GM20431 (cell line): ENCODE data around the gene PRKD2.

Experiments used
- in situ Hi-C: fragments of 300-500 bp; cut with MseI, MboI; formaldehyde crosslinking; loops from one replicate; pipeline ENCODE4 v1.15.0; 2020; ENCODE audit warnings: low sequenced_read_pairs; ENCODE audit not compliant: unreplicated experiment

PRKD2 gene

DNA sequence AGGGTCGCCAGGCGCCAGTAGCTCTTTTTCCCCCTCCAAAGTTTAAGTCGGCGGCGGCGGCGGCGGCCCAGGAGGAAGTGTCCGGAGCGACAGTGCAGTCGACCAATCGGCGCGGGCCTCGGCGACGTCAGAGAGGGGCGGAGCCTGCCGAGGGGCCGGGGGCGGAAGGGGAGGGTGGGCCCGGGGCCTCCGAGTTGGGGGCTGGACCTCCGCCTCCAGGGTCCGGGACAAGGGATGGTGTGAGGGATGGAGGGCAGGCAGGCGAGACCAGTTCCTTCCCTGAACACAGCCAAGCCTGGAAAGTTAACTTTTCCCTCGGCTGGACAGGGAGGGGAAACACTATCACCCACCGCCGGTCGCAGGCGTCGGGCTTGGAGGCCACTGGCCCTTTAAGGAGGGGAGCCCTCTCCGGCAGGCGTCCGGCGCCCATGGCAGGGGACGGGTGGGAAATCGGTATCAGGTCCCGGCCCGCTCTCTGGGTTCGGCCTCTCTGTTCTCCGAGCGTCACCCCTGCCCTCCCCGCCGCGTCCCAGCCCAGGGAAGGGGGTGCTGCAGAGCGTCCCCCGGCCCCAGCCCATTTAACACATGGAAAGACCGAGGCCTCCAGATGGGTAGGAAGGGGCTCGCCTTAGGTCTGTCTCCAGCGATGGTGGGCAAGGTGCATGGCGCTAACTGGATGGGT, at the start of gene PRKD2:
Gene PRKD2 (minus strand): TSS at position 81 of the 682 bp plus-strand sequence. CDS start 744 bp downstream, outside the sequence.
- in situ Hi-C loops: no loop called here

DNA sequence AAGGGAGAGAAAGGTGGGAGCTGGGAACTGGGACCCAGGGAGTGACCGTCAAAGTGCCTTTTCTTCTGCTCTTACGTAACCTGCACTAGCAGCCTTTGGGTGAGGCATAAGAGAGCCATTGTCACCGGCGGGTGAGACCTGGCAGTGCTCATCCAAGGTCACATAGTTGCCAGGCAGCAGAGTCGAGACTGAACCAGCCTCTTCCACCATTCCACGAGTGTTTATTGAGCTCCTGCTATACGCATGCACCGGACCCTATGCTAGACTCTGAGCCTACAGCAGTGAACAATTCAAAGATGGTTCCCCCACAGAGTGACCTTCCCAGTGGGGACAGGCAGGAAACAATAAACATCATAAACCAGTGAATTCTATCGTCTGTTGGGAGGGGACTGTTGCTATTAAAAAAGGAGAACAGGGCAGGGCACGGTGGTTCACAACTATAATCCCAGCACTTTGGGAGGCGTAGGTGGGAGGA, 47.9 kb upstream of the PRKD2 start:
- in situ Hi-C loops: loop anchor here (10.0 kb wide), 1 partner anchor 80 kb away; no protein-coding TSS in a partner anchor

DNA sequence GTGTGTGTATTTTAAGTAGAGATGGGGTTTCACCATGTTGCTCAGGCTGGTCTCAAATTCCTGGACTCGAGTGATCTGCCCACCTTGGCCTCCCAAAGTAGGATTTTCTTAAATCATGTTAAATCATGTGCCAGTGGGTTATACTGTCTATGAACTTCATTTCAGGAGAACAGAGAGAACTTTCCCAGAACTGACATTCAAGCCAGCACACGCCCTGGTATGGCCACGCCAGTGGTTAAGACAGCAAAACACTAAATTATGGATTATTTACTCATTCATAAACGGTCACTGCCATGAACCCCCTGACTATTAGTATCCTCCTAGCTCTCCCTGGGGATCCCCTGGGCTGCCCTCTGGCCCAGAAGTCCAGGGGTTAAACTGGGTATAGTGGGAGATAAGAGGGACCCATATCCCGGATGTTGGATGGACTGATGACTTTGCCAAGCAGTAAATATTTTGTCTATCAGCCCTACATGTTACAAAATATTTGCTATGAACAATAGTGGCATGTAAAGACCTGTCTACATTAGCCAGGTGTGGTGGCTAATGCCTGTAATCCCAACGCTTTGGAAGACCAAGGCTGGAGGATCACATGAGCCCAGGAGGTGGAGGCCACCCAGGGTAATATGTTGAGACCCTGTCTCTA, 45.5 kb upstream of the PRKD2 start:
- in situ Hi-C loops: loop anchor here (10.0 kb wide), 1 partner anchor 82 kb away; no protein-coding TSS in a partner anchor

DNA sequence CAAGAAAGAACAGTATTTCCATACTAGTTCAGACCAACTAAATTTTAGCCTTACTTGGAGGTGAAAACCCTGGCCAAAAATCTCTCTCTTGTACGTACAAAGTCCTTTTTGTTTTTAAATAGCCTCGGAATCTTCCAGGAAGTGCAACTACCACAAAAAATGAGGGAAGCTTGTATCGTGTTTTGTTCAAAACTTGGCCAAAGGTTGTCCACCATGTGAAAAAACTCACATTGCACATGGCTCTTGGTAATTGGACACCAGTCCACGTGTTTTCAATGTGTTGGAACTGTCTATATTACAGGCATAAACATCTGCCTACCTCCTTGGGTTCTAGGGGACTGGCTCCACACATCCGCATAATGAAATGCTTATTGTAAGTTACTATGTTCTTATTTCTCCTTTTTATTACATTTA, 44.5 kb upstream of the PRKD2 start:
- in situ Hi-C loops: loop anchor here (10.0 kb wide), 1 partner anchor 83 kb away; no protein-coding TSS in a partner anchor

DNA sequence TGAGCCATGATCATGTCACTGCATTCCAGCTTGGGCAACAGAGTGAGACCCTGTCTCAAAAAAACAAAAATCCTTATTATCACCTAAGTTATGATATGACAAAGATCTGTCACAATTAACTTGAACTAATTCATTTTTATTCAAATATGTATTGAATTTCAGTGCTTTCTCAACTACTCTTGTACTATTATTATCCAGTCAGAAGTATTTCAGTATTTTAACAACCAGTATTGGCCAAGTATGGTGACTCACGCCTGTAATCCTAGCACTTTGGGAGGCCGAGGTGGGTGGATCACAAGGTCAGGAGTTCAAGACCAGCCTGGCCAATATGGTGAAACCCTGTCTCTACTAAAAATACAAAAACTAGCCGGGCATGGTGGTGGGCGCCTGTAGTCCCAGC, 44.0 kb upstream of the PRKD2 start:
- in situ Hi-C loops: loop anchor here (10.0 kb wide), 1 partner anchor 84 kb away; no protein-coding TSS in a partner anchor

DNA sequence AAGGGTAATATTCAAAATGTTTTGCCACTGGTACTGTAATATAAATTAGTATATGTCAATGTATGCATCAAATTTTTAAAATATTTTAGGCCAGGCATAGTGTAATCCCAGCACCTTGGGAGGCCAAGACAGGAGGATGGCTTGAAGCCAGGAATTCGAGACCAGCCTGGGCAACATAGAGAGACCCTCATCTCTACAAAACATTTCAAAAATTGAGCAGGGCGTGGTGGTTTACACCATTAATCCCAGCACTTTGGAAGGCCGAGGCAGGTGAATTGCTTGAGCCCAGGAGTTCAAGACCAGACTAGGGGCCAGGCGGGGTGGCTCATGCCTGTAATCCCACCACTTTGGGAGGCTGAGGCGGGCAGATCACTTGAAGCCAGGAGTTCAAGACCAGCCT, 43.4 kb upstream of the PRKD2 start:
- in situ Hi-C loops: loop anchor here (10.0 kb wide), 1 partner anchor 84 kb away; no protein-coding TSS in a partner anchor

DNA sequence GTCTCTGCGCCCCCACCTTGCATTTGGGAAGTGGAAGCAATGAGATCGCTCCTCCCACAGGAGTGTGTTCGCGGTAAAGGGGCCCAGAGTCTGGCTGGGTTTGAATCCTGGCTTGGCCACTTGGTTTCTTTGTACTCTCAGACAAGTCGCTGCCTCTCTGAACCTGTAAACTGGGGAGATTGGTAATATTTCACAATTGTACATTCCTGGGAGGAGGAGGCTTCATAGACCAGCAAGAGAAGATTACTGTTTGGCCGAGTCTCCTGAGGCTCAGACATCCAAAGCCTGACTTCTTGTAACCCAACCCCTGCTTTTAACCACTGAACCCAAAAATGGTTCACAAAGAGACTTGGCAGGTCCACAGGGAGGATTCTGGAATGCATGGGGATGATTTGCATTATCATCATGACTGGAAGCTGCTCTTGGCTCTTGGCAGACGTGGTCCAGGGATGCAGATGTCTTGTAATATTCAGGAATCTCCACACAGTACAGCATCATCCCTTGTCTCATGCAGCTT, 43.0 kb upstream of the PRKD2 start:
- in situ Hi-C loops: loop anchor here (10.0 kb wide), 1 partner anchor 85 kb away; no protein-coding TSS in a partner anchor

DNA sequence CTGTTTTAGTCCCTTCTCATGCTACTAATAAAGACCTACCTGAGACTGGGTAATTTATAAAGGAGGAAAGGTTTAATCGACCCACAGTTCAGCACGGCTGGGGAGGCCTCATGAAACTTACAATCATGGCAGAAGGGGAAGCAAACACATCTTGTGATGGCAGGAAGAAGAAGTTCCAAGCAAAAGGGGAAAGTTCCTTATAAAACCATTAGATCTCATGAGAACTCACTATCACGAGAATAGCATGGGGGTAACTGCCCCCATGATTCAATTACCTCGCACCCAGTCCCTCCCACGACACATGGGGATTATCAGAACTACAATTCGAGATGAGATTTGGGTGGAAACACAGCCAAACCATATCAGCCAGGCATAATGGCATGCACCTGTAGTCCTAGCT, 42.3 kb upstream of the PRKD2 start:
- in situ Hi-C loops: no loop called here

DNA sequence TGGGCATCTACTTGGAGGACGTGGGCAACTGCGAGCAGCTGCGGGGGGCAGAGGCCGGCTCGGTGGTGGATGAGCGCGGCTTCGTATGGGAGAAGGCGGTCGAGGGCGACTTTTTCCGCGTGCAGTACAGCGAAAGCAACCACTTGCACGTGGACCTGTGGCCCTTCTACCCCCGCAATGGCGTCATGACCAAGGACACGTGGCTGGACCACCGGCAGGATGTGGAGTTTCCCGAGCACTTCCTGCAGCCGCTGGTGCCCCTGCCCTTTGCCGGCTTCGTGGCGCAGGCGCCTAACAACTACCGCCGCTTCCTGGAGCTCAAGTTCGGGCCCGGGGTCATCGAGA, 39.6 kb upstream of the PRKD2 start:
- in situ Hi-C loops: no loop called here

DNA sequence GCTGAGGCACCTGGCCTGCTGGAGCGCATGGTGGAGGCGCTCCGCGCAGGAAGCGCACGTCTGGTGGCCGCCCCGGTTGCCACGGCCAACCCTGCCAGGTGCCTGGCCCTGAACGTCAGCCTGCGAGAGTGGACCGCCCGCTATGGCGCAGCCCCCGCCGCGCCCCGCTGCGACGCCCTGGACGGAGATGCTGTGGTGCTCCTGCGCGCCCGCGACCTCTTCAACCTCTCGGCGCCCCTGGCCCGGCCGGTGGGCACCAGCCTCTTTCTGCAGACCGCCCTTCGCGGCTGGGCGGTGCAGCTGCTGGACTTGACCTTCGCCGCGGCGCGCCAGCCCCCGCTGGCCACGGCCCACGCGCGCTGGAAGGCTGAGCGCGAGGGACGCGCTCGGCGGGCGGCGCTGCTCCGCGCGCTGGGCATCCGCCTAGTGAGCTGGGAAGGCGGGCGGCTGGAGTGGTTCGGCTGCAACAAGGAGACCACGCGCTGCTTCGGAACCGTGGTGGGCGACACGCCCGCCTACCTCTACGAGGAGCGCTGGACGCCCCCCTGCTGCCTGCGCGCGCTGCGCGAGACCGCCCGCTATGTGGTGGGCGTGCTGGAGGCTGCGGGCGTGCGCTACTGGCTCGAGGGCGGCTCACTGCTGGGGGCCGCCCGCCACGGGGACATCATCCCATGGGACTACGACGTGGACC, 39.1 kb upstream of the PRKD2 start:
- in situ Hi-C loops: no loop called here

DNA sequence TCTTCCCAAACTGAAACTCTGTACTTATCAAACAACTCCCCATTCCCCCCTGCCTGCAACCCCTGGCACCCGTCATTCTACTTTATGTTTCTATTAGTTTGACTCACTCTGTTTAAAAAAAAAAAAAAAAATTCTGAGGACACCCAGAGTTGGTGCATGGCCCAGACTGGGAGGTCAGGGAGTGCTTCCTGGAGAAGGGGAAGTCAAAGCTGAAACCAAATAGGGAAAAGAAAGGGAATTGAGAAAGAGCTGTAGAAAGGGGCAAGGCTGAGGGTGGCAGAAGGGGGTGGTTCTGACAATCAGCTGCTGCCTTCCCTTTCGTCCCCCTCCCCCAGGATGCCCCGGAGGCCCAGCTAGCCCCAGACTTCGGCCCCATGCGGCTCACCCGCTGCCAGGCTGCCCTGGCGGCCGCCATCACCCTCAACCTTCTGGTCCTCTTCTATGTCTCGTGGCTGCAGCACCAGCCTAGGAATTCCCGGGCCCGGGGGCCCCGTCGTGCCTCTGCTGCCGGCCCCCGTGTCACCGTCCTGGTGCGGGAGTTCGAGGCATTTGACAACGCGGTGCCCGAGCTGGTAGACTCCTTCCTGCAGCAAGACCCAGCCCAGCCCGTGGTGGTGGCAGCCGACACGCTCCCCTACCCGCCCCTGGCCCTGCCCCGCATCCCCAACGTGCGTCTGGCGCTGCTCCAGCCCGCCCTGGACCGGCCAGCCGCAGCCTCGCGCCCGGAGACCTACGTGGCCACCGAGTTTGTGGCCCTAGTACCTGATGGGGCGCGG, 38.4 kb upstream of the PRKD2 start:
- in situ Hi-C loops: no loop called here

DNA sequence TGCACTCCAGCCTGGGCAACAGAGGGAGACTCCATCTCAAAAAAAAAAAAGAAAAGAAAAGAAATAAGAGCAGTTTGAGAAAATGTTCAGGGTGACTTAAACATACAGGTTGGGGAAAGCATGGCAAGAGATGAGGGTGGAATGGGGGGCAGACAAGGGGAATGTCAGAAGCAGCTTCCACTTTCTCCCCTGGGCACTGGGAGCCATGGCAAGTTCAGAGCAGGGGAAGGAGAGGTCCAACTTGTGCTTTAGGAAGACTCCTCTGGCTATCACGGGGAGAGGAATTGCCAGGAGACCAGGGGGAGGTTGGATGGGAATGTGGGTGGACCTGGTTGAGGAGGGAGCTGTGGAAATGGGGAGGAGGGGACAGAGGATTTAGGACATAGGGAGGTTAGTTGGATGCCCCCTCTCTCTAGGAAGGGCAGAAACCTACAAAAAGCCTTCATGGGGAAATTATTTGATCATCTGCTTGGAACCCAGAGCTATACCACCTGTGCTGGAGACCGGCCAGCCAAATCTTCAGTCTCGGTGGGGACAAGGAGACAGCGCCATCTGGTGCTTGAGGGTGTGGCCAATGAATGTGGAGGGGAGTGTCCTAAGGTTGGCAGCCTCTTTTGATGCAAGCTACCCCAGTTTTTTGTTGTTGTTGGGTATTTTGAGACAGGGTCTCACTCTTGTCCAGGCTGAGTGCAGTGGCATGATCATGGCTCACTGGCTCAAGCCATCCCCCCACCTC, 36.7 kb upstream of the PRKD2 start:
- in situ Hi-C loops: no loop called here

DNA sequence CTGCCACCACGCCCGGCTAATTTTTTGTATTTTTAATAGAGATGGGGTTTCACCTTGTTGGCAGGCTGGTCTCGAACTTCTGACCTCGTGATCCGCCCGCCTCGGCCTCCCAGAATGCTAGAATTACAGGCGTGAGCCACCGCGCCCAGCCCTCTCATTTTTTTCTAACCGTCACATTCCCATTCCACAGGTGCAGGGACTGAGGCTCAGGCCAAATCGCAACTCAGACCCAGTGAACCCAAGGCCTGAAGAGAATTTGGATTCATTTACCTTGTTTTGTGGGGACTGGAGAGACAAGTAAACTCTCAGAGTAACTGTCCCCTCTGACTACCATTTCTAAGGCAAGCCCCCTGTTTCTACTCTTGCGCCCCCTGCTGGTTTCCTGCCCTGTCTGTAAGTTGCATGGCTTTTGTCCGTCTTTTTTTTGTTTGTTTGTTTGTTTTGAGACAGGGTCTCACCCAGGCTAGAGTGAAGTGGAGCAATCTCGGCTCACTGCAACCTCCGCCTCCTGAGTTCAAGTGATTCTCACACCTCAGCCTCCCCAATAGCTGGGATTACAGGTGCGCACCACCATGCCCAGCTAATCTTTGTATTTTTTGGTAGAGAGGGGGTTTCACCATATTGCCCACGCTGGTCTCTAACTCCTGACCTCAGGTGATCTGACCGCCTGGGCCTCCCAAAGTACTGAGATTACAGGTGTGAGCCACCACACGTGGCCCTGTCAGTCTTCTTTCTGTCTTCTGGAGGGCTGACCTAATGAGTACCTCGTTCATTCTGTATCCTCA, 31.6 kb upstream of the PRKD2 start:
- in situ Hi-C loops: no loop called here

DNA sequence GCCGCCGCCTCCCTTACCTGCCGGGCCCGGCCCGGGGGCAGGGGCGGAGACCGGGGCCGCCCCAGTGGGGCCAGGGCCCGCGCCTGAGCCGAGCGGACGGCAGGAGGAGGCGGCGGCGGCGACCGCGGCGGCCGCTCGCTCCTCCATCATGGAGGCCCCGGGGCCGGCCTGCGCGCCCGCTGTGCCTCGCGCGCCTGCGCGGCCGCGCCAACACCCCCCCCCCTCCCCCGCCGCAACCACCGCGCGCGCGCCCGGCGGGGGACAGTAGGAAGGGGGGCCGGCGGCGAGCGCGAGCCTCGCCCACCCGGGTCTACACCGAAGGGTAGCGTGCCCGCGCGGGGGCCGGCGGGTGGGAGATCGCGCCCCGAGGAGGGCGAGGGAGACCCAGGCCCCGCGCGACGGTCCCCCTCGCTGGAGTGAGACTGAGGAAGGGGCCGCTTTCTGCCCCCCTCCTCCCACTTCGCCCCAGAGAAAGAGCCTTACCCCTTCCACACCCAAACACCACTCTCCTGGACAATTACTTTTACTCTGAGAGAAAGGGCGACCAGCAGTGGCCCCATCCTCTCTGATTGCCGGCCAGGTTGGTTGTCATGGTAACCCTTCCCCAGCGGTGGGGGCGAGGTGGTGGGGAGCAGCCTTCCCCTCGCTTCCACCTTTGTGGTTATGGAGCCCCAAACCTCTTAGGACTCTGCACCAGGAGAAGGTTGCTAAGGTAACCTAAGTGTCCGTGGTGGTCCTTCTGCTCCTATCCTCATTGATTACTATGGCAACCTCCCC, 29.6 kb upstream of the PRKD2 start, which contains the start of gene STRN4:
Gene STRN4 (minus strand): TSS at position 170 of the 777 bp plus-strand sequence. CDS start 20 bp downstream, at position 150.
- in situ Hi-C loops: no loop called here

DNA sequence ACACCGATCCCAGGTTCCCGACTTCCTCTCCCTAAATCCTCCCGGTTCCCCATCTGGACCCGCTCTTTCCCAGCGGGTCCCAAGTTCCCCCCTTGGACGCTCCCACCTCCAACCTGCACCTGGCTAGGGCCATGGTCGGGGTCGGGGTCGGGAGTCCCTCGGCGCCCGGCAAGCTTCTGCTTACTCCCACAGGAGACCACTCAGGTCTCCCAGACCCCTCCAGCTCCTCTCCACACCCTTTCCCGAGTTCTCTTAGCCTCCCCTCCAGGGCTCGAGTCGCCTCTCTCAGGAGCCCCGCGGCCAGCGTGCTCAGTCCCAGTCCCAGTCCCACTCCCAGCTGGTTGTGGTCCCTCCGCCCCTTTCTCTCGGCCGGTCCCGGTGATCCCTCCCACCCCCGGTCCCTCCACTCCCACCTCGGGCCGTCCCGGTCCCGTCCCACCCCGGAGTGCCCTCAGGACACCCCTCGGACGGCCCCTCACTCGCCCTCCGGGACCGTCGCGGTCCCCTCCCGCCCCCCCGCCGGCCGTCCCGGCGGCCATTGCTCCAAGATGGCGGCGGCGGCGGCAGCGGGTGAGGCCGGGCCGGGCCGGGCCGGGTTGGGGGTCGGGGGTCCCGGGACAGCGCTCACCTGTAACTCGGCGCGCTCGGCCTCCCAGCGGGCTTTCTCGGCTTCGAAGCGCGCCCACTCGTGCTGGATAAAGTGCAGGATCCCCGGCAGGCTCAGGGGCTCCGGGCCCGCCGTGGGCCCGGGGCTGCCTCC, 28.8 kb upstream of the PRKD2 start, which contains the start of gene FKRP:
Gene FKRP (plus strand): TSS at position 537 of the 760 bp plus-strand sequence. CDS start 9,394 bp downstream, outside the sequence.
- in situ Hi-C loops: no loop called here

DNA sequence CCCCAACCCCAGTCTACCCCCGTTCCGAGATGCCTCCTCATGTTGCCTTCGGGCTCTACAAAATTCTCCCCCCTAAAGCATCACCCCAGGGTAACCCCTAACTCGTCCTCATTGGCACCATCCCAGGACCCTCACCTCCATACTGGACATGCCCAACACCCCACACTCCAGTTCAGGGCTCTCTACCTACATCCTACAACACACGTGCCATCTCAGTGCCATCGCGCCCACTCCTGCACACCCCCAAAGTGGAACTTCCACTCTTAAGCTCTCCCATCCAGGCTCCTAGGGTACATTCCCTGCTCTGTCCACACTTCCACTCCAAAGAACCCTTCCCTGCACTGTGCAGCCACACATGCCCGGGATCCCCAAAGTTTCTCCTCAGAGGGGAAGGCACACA, 28.1 kb upstream of the PRKD2 start:
- in situ Hi-C loops: no loop called here
